H1 (cell line): Measurements from ENCODE around the gene LTBR. TPM values are rescaled to one million over a fixed set of nuclear protein-coding genes. Genes with fewer than 3 reads are reported as not detected.

Source experiments
- CTCF ChIA-PET: fragments of 300-600 bp; sonication (Branson Sonifier 250); formaldehyde crosslinking; loops from one replicate; lab custom pipeline; 2021; ENCODE audit not compliant: partially characterized antibody; lab: Charles Lee
- POLR2A ChIA-PET: fragments of 300-600 bp; sonication (Branson Sonifier 250); formaldehyde crosslinking; loops from one replicate; lab custom pipeline; 2021; ENCODE audit warnings: inconsistent platforms; ENCODE audit not compliant: partially characterized antibody; lab: Charles Lee
- DNase-seq, 2 experiments: peaks; one replicate each; pipeline versions ENCODE4 v3.0.0 to v3.0.0-alpha.2; 2010 to 2022; ENCODE audit warnings: low spot score in 2 of 2, low read depth in 1 of 2, mixed read lengths in 1 of 2
- FAIRE-seq: peaks from 2 replicates; lab custom pipeline; 2011; peaks lifted over from hg19 to GRCh38; lab: Jason Lieb, UNC
- H2AFZ ChIP-seq: 2 replicates; pipeline ENCODE4 v1.8.1; 2012; ENCODE audit warnings: low read length, inconsistent platforms
- H2AK5ac ChIP-seq: 2 replicates; pipeline ENCODE4 v1.6.1; 2013; ENCODE audit warnings: low read depth, low read length
- H2BK120ac ChIP-seq: replicated peaks from 2 replicates; pipeline ENCODE3; 2013; ENCODE audit warnings: low read depth, low read length, inconsistent platforms
- H2BK12ac ChIP-seq: 2 replicates; pipeline ENCODE4 v1.6.1; 2013; ENCODE audit warnings: low read depth, low read length
- H2BK15ac ChIP-seq: 2 replicates; pipeline ENCODE4 v1.6.1; 2013; ENCODE audit warnings: low read length
- H2BK20ac ChIP-seq: 2 replicates; pipeline ENCODE4 v1.6.1; 2013; ENCODE audit warnings: low read length
- H2BK5ac ChIP-seq: 2 replicates; pipeline ENCODE4 v1.6.1; 2013; ENCODE audit warnings: low read depth, low read length
- H3K14ac ChIP-seq: 2 replicates; pipeline ENCODE4 v1.6.1; 2013; ENCODE audit warnings: inconsistent platforms; ENCODE audit not compliant: insufficient read length
- H3K18ac ChIP-seq: 2 replicates; pipeline ENCODE4 v1.6.1; 2013; ENCODE audit warnings: low read length; ENCODE audit errors: extremely low read depth
- H3K23ac ChIP-seq: 2 replicates; pipeline ENCODE4 v1.6.1; 2013; ENCODE audit warnings: inconsistent platforms; ENCODE audit not compliant: insufficient read length
- H3K23me2 ChIP-seq: 2 replicates; pipeline ENCODE4 v1.6.1; 2013; ENCODE audit warnings: low read depth, low read length
- H3K27ac ChIP-seq: 2 replicates; pipeline ENCODE4 v1.6.1; 2011; ENCODE audit warnings: low read depth, low read length, inconsistent platforms
- H3K27me3 ChIP-seq, 4 experiments: replicated peaks in 1 of 4; 1 replicate in 1 of 4; 2 replicates in 3 of 4; pipeline versions ENCODE4 v1.6.1 to v1.8.1; 2011 to 2013; ENCODE audit warnings: low read length in 3 of 4, mild to moderate bottlenecking in 3 of 4, inconsistent platforms in 2 of 4, mixed read lengths in 2 of 4, moderate library complexity in 1 of 4; ENCODE audit not compliant: control insufficient read depth in 3 of 4, insufficient read depth in 3 of 4; ENCODE audit errors: extremely low read depth in 1 of 4
- H3K36me3 ChIP-seq, 4 experiments: 2 replicates each; pipeline versions ENCODE4 v1.6.1 to v1.8.1; 2011 to 2013; ENCODE audit warnings: mild to moderate bottlenecking in 4 of 4, low read length in 3 of 4, moderate library complexity in 2 of 4, control low read depth in 1 of 4, inconsistent platforms in 1 of 4; ENCODE audit not compliant: insufficient read depth in 4 of 4, control insufficient read depth in 2 of 4
- H3K4ac ChIP-seq: replicated peaks from 2 replicates; pipeline ENCODE3; 2013; ENCODE audit warnings: low read length, low read depth, mixed read lengths, inconsistent platforms; ENCODE audit not compliant: insufficient read length
- H3K4me1 ChIP-seq, 4 experiments: replicated peaks in 1 of 4; 1 replicate in 1 of 4; 2 replicates in 3 of 4; pipeline versions ENCODE4 v1.6.1 to v1.8.1; 2011 to 2013; ENCODE audit warnings: low read length in 3 of 4, inconsistent platforms in 2 of 4, mixed read lengths in 1 of 4; ENCODE audit not compliant: insufficient read depth in 4 of 4, control insufficient read depth in 3 of 4
- H3K4me2 ChIP-seq, 2 experiments: 2 replicates each; pipeline versions ENCODE4 v1.6.1 to v1.8.1; 2011 to 2013; ENCODE audit warnings: low read depth in 2 of 2, low read length in 2 of 2, control low read depth in 1 of 2, inconsistent platforms in 1 of 2, mild to moderate bottlenecking in 1 of 2; ENCODE audit not compliant: insufficient read depth in 1 of 2
- H3K4me3 ChIP-seq, 4 experiments: fragments of 200-600, 300-600 bp in 1 of 4; sonication (generic), shearing (Covaris generic), sonication (Bioruptor Twin) in 1 of 4; 2 replicates each; pipeline versions ENCODE4 v1.5.1 to v1.8.1; 2011 to 2016; ENCODE audit warnings: low read length in 4 of 4, low read depth in 3 of 4, control low read depth in 2 of 4, inconsistent platforms in 2 of 4, mild to moderate bottlenecking in 2 of 4, mixed read lengths in 1 of 4, moderate library complexity in 1 of 4; ENCODE audit not compliant: insufficient read depth in 2 of 4; ENCODE audit errors: extremely low read depth in 1 of 4
- H3K56ac ChIP-seq: replicated peaks from 2 replicates; pipeline ENCODE3; 2013; ENCODE audit warnings: low read depth, mild to moderate bottlenecking, mixed read lengths, low read length, inconsistent platforms; ENCODE audit not compliant: insufficient read length
- H3K79me1 ChIP-seq: 2 replicates; pipeline ENCODE4 v1.6.1; 2013; ENCODE audit warnings: low read depth, low read length, control low read depth
- H3K79me2 ChIP-seq, 2 experiments: 2 replicates each; pipeline versions ENCODE4 v1.6.1 to v1.8.1; 2012 to 2013; ENCODE audit warnings: low read length in 2 of 2, mild to moderate bottlenecking in 2 of 2, inconsistent platforms in 1 of 2; ENCODE audit not compliant: insufficient read depth in 2 of 2, control insufficient read depth in 1 of 2
- H3K9ac ChIP-seq, 4 experiments: replicated peaks in 1 of 4; 1 replicate in 1 of 4; 2 replicates in 3 of 4; pipeline versions ENCODE4 v1.6.1 to v1.8.1; 2011 to 2013; ENCODE audit warnings: low read depth in 3 of 4, low read length in 3 of 4, control low read depth in 2 of 4, mild to moderate bottlenecking in 2 of 4, moderate library complexity in 2 of 4, inconsistent platforms in 1 of 4; ENCODE audit errors: extremely low read depth in 1 of 4
- H3K9me3 ChIP-seq, 2 experiments: 2 replicates each; pipeline versions ENCODE4 v1.6.1 to v1.8.1; 2012 to 2013; ENCODE audit warnings: mild to moderate bottlenecking in 2 of 2, moderate library complexity in 2 of 2, control low read depth in 1 of 2, inconsistent platforms in 1 of 2, low read depth in 1 of 2, low read length in 1 of 2, mixed read lengths in 1 of 2; ENCODE audit not compliant: insufficient read depth in 2 of 2
- H4K20me1 ChIP-seq, 2 experiments: replicated peaks in 1 of 2; 2 replicates each; pipeline versions ENCODE3 to v1.8.1; 2011 to 2013; ENCODE audit warnings: inconsistent platforms in 2 of 2, low read length in 2 of 2, mild to moderate bottlenecking in 1 of 2; ENCODE audit not compliant: insufficient read depth in 2 of 2, control insufficient read depth in 1 of 2
- H4K5ac ChIP-seq: 2 replicates; pipeline ENCODE4 v1.6.1; 2013; ENCODE audit warnings: low read length, low read depth, mixed read lengths, inconsistent platforms; ENCODE audit not compliant: insufficient read length
- H4K8ac ChIP-seq: 2 replicates; pipeline ENCODE4 v1.8.0; 2013; ENCODE audit warnings: mild to moderate bottlenecking, moderate library complexity, low read length, inconsistent platforms; ENCODE audit not compliant: insufficient read depth; ENCODE audit errors: extremely low read depth
- H4K91ac ChIP-seq: replicated peaks from 2 replicates; pipeline ENCODE3; 2013; ENCODE audit warnings: low read length, mixed read lengths, inconsistent platforms; ENCODE audit not compliant: insufficient read length
- CREB1 ChIP-seq: IDR thresholded peaks from 2 replicates; pipeline ENCODE4 v1.6.1; 2012; ENCODE audit warnings: inconsistent platforms
- PHF8 ChIP-seq: fragments of 200-600 bp; sonication (generic); conservative IDR thresholded peaks from 2 replicates; pipeline ENCODE4 v1.7.1; 2012; ENCODE audit warnings: low read depth, mild to moderate bottlenecking, inconsistent platforms, low read length, moderate library complexity
- POU5F1 ChIP-seq: IDR thresholded peaks from 2 replicates; pipeline ENCODE4 v1.6.1; 2011; ENCODE audit warnings: low read depth, mild to moderate bottlenecking, low read length, moderate library complexity
- RBBP5 ChIP-seq: IDR thresholded peaks from 2 replicates; pipeline ENCODE4 v1.7.1; 2012; ENCODE audit warnings: low read depth, mild to moderate bottlenecking, inconsistent platforms, low read length, moderate library complexity, borderline replicate concordance
- SRF ChIP-seq: IDR thresholded peaks from 2 replicates; pipeline ENCODE4 v1.6.1; 2011; ENCODE audit warnings: mild to moderate bottlenecking, low read depth, low read length, moderate library complexity
- TAF1 ChIP-seq: IDR thresholded peaks from 2 replicates; pipeline ENCODE4 v1.6.1; 2011; ENCODE audit warnings: mild to moderate bottlenecking, low read depth, low read length
- WGBS, 2 experiments: shearing (Covaris generic) in 1 of 2; methylation state at CpG; one replicate each; pipeline versions ENCODE4 v1.1.6 to v1.1.7; 2013 to 2015; ENCODE audit warnings: low lambda C conversion rate in 2 of 2, mixed read lengths in 2 of 2, inconsistent platforms in 1 of 2, low coverage in 1 of 2, missing lambda C conversion rate in 1 of 2; ENCODE audit not compliant: insufficient replicate concordance in 2 of 2, insufficient coverage in 1 of 2, insufficient read length in 1 of 2; ENCODE audit errors: extremely low coverage in 1 of 2, missing lambda C conversion rate in 1 of 2; 5-methylcytosine and 5-hydroxymethylcytosine counted together
- polyA plus RNA-seq, 7 experiments: library from polyadenylated mRNA; depleted of rRNA in 3 of 7; stranded (reverse) in 5 of 7; unstranded in 2 of 7; fragments of >200 nt in 5 of 7; fragments of 200-250 nt in 2 of 7; gene quantifications; 1 replicate in 5 of 7; 2 replicates in 1 of 7; 4 replicates in 1 of 7; pipeline versions ENCODE4 v1.2.1 to v1.2.3, GENCODE V29; 2011 to 2013; ENCODE audit warnings: missing spikeins in 2 of 7, mixed read lengths in 2 of 7
- total RNA-seq: library from RNA; stranded (reverse); fragmentation: NEBNext Ultra II Directional; extraction: Animal tissue kit (Norgen Biotek cat#: 25700); gene quantifications from 2 replicates; pipeline ENCODE4 v1.2.1, GENCODE V29; 2021

Gene LTBR
- total and polyA plus RNA-seq, 2 of the 8 experiments (the other 6 are each of a cell fraction or from before 2014, with no cell fraction given), result 5.1 to 6.3 TPM

DNA sequence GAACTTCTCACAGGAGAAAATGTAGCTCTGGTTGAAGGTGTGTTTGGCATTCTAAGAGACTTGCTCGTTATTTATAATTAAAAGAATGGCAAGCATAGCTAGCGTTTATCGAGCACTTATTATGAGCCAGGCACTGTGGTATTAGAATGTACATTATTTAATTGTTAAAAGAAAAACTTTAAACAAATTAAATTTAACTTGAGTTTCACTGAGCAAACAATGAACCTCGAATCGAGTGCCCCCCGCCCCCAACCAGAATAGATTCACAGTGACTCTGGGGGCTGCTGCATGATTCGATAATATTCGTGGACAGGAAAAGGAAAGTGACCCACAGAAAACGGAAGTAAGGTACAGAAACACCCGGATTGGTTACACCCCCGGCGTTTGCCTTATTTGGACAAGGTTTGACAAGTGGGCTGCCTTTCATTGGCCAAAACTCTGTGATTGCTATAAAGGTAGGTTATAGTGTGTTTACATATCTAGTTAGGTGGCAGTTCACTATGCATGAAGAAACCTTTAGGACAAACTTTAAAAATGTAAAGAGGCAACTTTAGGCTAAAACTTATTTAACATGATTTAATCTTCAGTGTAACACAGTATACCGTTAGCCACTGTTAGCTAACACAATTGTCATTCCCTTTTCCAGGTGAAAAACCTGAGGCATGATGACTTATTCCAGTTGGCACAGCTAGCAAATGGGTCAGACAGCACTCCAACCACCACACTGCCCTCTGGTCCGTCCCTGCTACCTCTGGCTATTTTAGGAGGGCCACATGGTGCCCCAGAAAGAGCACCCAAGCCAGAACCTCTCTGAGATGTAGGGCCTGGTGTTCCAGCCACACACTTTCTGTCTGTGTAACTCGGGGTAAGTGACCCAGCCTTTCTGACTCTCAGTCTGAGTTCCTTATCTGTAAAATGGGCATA lies 15.7 kb upstream of the LTBR start:
- H3K18ac ChIP-seq, result no peak overlapping the region
- no peak for DNase-seq
- no peak overlapping the region; a peak in 1 of 7 replicates for H3K9ac ChIP-seq
- H3K4me3 ChIP-seq, result no peak overlapping the region
- H3K9me3 ChIP-seq, result no peaks in the 10 kb centered on the region
- no peaks in the 10 kb centered on the region for H3K27me3 ChIP-seq
- CTCF ChIA-PET, result interaction anchor here (0.9 to 4.3 kb wide), 9 partner anchors 13 to 79 kb away, joined by 3 to 14 read pairs (median 4); no protein-coding TSS in a partner anchor
- no peak for TF ChIP-seq POU5F1
- no peak for TF ChIP-seq PHF8
- TF ChIP-seq TAF1, result no peak
- TF ChIP-seq SRF, result peak; percentile 58; the same call in 1 of the 2 replicates
- TF ChIP-seq CREB1, result no peak
- TF ChIP-seq RBBP5, result no peak
- TF ChIP-seq, all 59 proteins: peak for 1
- peaks cover 0 to 5% (median 2%) of the 10 kb centered on the region in 4 experiments; a peak in 3 of 8 replicates for H3K36me3 ChIP-seq
- no peak overlapping the region for H2AFZ ChIP-seq
- WGBS, 2 experiments, result 76% methylated on average over 15 of the region's 15 CpGs; no CpG with 5 or more reads in 1 of the 2 experiments
- H3K27ac ChIP-seq, result no peak overlapping the region
- H3K23ac ChIP-seq, result no peak overlapping the region
- H2BK120ac ChIP-seq, result no peak overlapping the region
- H3K14ac ChIP-seq, result no peak overlapping the region
- H4K91ac ChIP-seq, result no peak overlapping the region
- H2AK5ac ChIP-seq, result peak overlapping the region; percentile 17
- peak overlapping the region; percentile 72; the same call in 1 of the 2 replicates for H2BK12ac ChIP-seq
- no peak overlapping the region for H3K56ac ChIP-seq
- no peak for FAIRE-seq
- H3K4ac ChIP-seq, result no peak overlapping the region
- H4K20me1 ChIP-seq, result peaks cover 0 to 6% of the 10 kb centered on the region in 2 experiments
- no peak overlapping the region; a peak in 1 of 4 replicates for H3K4me2 ChIP-seq
- peaks cover 11 to 29% (median 19%) of the 10 kb centered on the region in 4 experiments for H3K4me1 ChIP-seq
- H2BK5ac ChIP-seq, result peak overlapping the region; percentile 66
- H3K23me2 ChIP-seq, result peaks cover 7% of the 10 kb centered on the region; the same call in 1 of the 2 replicates
- H4K8ac ChIP-seq, result no peak overlapping the region
- peaks cover 19 to 80% of the 10 kb centered on the region in 2 experiments for H3K79me2 ChIP-seq
- H4K5ac ChIP-seq, result no peak overlapping the region
- no peak overlapping the region for H2BK20ac ChIP-seq
- H3K79me1 ChIP-seq, result peaks cover 15% of the 10 kb centered on the region; the same call in 1 of the 2 replicates
- H2BK15ac ChIP-seq, result no peak overlapping the region
- POLR2A ChIA-PET, result interaction anchor here (0.6 to 17.2 kb wide), 7 partner anchors 12 to 327 kb away, joined by 3 to 259 read pairs (median 6); partner anchors contain the start of genes LTBR and TNFRSF1A
